ENCODE measurements around the gene KLRB1.

DNA sequence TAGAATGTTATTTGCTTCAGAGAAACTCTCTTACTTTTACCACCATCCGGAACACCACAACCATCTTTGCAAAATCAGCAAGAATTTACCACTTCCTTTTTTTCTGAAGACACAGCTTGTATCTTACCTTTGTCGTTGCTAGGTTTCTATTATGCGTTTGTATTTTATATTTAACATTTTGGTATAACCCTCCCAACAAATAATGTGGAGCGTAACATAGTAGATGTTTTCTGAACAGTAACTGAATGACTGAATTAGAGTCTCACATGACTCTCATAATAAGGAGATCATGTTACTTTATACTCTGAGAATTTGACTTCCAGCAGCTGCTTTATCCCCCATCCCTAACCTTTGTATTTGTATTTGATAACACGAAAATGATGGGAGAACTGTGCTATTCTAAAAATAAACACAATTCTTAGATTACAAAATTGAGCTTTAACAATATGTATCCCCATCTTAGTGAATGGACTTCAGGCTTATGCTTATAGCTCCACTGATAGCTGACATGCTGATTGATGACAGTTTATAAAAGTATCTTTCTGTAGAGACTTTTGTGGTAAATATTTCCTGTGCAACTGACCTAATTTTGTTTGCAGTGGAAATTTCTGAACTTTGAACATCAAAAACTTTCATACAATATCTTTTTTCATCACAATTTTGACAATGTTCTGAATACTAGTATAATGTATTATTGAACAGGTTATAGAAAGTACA is 7.9 kb upstream of the KLRB1 start:
- TF ChIP-seq CTCF (IDR thresholded peaks at IDR 0.05) (no peak), POLR2A (IDR thresholded peaks at IDR 0.05) (no peak)
